SK-N-SH treated with all-trans-retinoic acid at 6 μM for 48 hours (cell line): ENCODE measurements around the gene NBPF1.
"Not testable (repeated sequence)": the region's sequence is repeated elsewhere in the genome, so short reads cannot be mapped to it uniquely, and the experiment has no call there.

ENCODE experiments used
- BACH2 ChIP-seq: fragments of 250-450 bp; sonication (Bioruptor Pico); IDR thresholded peaks from 2 replicates; pipeline ENCODE4 v1.9.0; 2021; ENCODE audit warnings: mild to moderate bottlenecking, borderline replicate concordance
- CREB5 ChIP-seq: fragments of 250-450 bp; sonication (Bioruptor Pico); IDR thresholded peaks from 2 replicates; pipeline ENCODE4 v1.5.1; 2020; ENCODE audit warnings: low read depth, mild to moderate bottlenecking, moderate library complexity
- CSDC2 ChIP-seq: fragments of 250-450 bp; sonication (Bioruptor Pico); IDR thresholded peaks from 2 replicates; pipeline ENCODE4 v1.5.0; 2020; ENCODE audit warnings: mild to moderate bottlenecking, moderate library complexity
- OSR1 ChIP-seq: fragments of 250-450 bp; sonication (Bioruptor Pico); IDR thresholded peaks from 2 replicates; pipeline ENCODE4 v1.8.0; 2022; ENCODE audit warnings: moderate library complexity, mild to moderate bottlenecking, inconsistent platforms
- PATZ1 ChIP-seq: fragments of 250-450 bp; sonication (Bioruptor Pico); IDR thresholded peaks from 2 replicates; pipeline ENCODE4 v1.8.0; 2020; ENCODE audit warnings: mild to moderate bottlenecking, moderate library complexity, borderline replicate concordance
- RARB ChIP-seq: fragments of 250-450 bp; sonication (Bioruptor Pico); IDR thresholded peaks from 2 replicates; pipeline ENCODE4 v1.8.0; 2021; ENCODE audit warnings: mild to moderate bottlenecking, moderate library complexity
- ZFP3 ChIP-seq: fragments of 250-450 bp; sonication (Bioruptor Pico); IDR thresholded peaks from 2 replicates; pipeline ENCODE4 v1.5.0; 2020; ENCODE audit warnings: mild to moderate bottlenecking, moderate library complexity

GRCh38 chr1:16536796-16537195 is 76.6 kb downstream of the NBPF1 start:
- not testable (repeated sequence) for TF ChIP-seq CREB5 (CRISPR knock-in tag); RARB (CRISPR knock-in tag); PATZ1 (CRISPR knock-in tag); CSDC2 (CRISPR knock-in tag); BACH2 (CRISPR knock-in tag); ZFP3 (CRISPR knock-in tag); OSR1
